Skeletal muscle tissue (tissue), 4 donors: ENCODE measurements around the gene PRR9. TPM values are rescaled to one million over a fixed set of nuclear protein-coding genes. Genes with fewer than 3 reads are reported as not detected.
"Not testable (repeated sequence)": the region's sequence is repeated elsewhere in the genome, so short reads cannot be mapped to it uniquely, and the experiment has no call there.

Source experiments
- H3K27ac ChIP-seq: one replicate; pipeline ENCODE4 v1.7.0; 2013; ENCODE audit warnings: mild to moderate bottlenecking, low read depth, low read length, inconsistent platforms
- H3K27me3 ChIP-seq, 3 donors: one replicate each; pipeline ENCODE4 v1.7.0; 2013; ENCODE audit warnings: low read length in 3 of 3; ENCODE audit not compliant: control insufficient read depth in 3 of 3, insufficient read depth in 3 of 3
- H3K36me3 ChIP-seq, 3 donors: one replicate each; pipeline ENCODE4 v1.7.0; 2013; ENCODE audit warnings: low read length in 3 of 3; ENCODE audit not compliant: control insufficient read depth in 3 of 3, insufficient read depth in 3 of 3
- H3K4me1 ChIP-seq, 3 donors: one replicate each; pipeline ENCODE4 v1.7.0; 2013; ENCODE audit warnings: low read length in 3 of 3, mild to moderate bottlenecking in 3 of 3; ENCODE audit not compliant: control insufficient read depth in 3 of 3, insufficient read depth in 3 of 3
- H3K4me3 ChIP-seq, 3 donors: one replicate each; pipeline ENCODE4 v1.7.0; 2013; ENCODE audit warnings: low read length in 3 of 3
- H3K9ac ChIP-seq, 3 donors: one replicate each; pipeline ENCODE4 v1.7.0; 2013; ENCODE audit warnings: low read length in 3 of 3, mild to moderate bottlenecking in 3 of 3, moderate library complexity in 2 of 3, low read depth in 1 of 3
- H3K9me3 ChIP-seq, 3 donors: one replicate each; pipeline ENCODE4 v1.7.0; 2013; ENCODE audit warnings: low read length in 3 of 3; ENCODE audit not compliant: control insufficient read depth in 3 of 3
- total RNA-seq: library from RNA; depleted of rRNA; stranded (reverse); fragments of >200 nt; gene quantifications from one replicate; pipeline ENCODE4 v1.2.3, GENCODE V29; 2014
- donor health status: Osteomylitis.

PRR9 gene
- total RNA-seq, 1 donor from 2014 or later: not detected

DNA sequence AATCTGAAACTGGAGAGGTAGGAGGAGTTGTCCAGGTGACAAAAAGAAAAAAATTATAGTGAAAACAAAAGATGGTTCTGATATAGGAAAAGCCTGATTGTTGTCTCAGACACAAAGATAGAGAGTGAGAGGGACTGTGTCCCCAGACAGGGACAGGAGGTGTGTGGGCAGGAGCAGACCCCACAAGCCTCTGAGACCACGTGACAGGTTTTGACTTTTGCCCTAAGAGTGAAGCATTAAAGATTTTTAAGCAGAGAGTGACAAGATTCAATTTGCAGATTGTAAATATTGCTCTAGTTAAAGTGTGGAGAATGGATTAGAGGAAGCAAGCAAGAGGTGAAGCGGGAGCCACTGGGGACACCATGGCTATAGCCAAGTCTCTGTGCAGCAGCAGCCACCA is 10.4 kb downstream of the PRR9 start:
- no peak overlapping the region for H3K4me3 ChIP-seq
- no peak overlapping the region for H3K27ac ChIP-seq
- H3K36me3 ChIP-seq: no peaks in the 10 kb centered on the region
- peaks cover 8 to 14% (median 10%) of the 10 kb centered on the region in 3 donors for H3K27me3 ChIP-seq
- H3K4me1 ChIP-seq: no peaks in the 10 kb centered on the region
- H3K9ac ChIP-seq: no peak overlapping the region
- no peaks in the 10 kb centered on the region for H3K9me3 ChIP-seq

- H3K36me3 ChIP-seq: no peaks in the 10 kb centered on the region
- H3K4me3 ChIP-seq: no peak overlapping the region
- no peak overlapping the region for H3K27ac ChIP-seq
- peaks cover 8 to 14% (median 10%) of the 10 kb centered on the region in 3 donors for H3K27me3 ChIP-seq
- no peak overlapping the region for H3K9ac ChIP-seq
- H3K4me1 ChIP-seq: no peaks in the 10 kb centered on the region
- no peaks in the 10 kb centered on the region for H3K9me3 ChIP-seq
Observed at GRCh38 chr1:153228491-153228890, 11.1 kb downstream of the PRR9 start.

GRCh38 chr1:153229076-153229829 is 11.9 kb downstream of the PRR9 start:
- H3K9me3 ChIP-seq, H3K36me3 ChIP-seq, H3K27ac ChIP-seq, H3K4me1 ChIP-seq, H3K9ac ChIP-seq, H3K4me3 ChIP-seq: not testable (repeated sequence)
- peaks cover 8 to 14% (median 10%) of the 10 kb centered on the region in 3 donors for H3K27me3 ChIP-seq

DNA sequence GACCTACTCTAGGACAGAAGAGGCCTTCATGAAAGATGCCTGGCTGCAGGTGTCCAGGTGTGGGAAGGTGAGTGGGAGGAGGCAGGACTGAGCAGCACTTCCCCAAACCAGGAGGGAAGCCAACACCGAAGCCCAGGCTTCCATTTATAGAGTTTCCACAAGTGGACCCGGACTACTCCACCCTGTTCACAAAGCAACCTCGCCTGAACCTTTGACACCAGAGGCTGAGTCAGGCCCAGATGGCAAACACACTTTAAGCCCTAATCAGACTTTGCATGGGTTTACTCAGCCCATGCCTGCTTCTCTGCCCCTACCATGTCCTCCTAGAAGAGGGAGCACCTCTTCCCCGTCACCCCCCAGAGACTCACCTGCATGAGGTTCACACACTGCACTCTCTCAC is 14.0 kb downstream of the PRR9 start:
- Histone ChIP-seq H3K4me1 (no peaks in the 10 kb centered on the region), H3K27me3 (peaks cover 0 to 8% (median 7%) of the 10 kb centered on the region in 3 donors), H3K36me3 (no peaks in the 10 kb centered on the region), H3K9ac (no peak overlapping the region), H3K4me3 (no peak overlapping the region), H3K27ac (no peak overlapping the region), H3K9me3 (no peaks in the 10 kb centered on the region)

GRCh38 chr1:153231785-153232184 is 14.4 kb downstream of the PRR9 start:
- no peak overlapping the region for H3K9ac ChIP-seq
- H3K36me3 ChIP-seq: no peaks in the 10 kb centered on the region
- H3K4me3 ChIP-seq: no peak overlapping the region
- H3K27ac ChIP-seq: no peak overlapping the region
- H3K27me3 ChIP-seq: peaks cover 0 to 8% (median 7%) of the 10 kb centered on the region in 3 donors
- no peaks in the 10 kb centered on the region for H3K9me3 ChIP-seq
- no peaks in the 10 kb centered on the region for H3K4me1 ChIP-seq

- H3K9me3 ChIP-seq: no peaks in the 10 kb centered on the region
- H3K4me3 ChIP-seq: no peak overlapping the region
- no peaks in the 10 kb centered on the region for H3K36me3 ChIP-seq
- H3K27me3 ChIP-seq: peaks cover 0 to 8% (median 7%) of the 10 kb centered on the region in 3 donors
- no peak overlapping the region for H3K27ac ChIP-seq
- H3K9ac ChIP-seq: no peak overlapping the region
- H3K4me1 ChIP-seq: no peaks in the 10 kb centered on the region
Observed at GRCh38 chr1:153232553-153232952, 15.2 kb downstream of the PRR9 start.

GRCh38 chr1:153233448-153233847 is 16.1 kb downstream of the PRR9 start:
- H3K36me3 ChIP-seq: no peaks in the 10 kb centered on the region
- H3K9ac ChIP-seq: no peak overlapping the region
- H3K27ac ChIP-seq: no peak overlapping the region

DNA sequence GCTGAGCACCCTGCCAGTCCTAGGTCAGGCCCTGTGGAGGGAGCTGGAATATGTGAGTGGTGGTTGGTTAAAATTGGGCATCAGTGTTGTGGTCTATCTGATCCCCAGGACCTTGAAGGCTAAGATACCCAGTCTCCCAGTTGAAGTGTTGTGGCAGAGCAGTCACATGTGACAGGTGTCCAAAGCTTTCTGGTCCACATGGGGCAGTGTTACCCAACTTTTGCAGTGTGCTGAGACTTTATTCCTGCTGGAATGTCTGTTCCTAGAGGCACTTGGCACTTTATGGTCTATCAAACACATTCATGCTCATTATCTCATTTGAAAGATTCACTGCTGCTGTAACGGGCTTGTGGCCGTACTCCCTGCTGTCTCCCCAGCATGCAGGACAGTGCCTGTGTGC is 21.1 kb downstream of the PRR9 start:
- Histone ChIP-seq H3K27me3 (peaks cover 0 to 2% (median 0%) of the 10 kb centered on the region in 3 donors), H3K4me3 (no peak overlapping the region), H3K36me3 (no peaks in the 10 kb centered on the region), H3K4me1 (no peaks in the 10 kb centered on the region), H3K9me3 (no peaks in the 10 kb centered on the region), H3K27ac (no peak overlapping the region), H3K9ac (no peak overlapping the region)

More at GRCh38 chr1:153233448-153233847, 16.1 kb downstream of the PRR9 start:
- peaks cover 0 to 7% (median 2%) of the 10 kb centered on the region in 3 donors for H3K27me3 ChIP-seq
- no peak overlapping the region for H3K4me3 ChIP-seq
- H3K9me3 ChIP-seq: no peaks in the 10 kb centered on the region
- no peaks in the 10 kb centered on the region for H3K4me1 ChIP-seq

DNA sequence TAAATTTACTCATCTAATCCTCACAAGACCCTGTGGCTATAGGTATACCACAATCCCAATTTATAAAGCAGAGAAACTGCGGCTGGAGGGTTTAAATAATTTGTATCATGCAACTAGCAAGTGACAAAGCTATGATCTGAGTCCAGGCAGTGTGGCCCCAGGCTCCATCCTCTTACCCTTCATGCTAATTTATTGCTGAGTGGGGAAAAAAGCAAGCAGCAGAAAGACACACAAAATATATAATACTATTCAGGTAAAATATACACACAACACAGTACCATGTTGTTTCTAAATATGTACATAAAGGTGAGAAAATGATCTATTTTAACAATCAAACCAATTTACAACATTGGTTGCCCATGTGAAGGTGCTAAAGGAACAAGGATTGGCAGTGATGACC is 24.8 kb downstream of the PRR9 start:
- Histone ChIP-seq H3K4me1 (no peaks in the 10 kb centered on the region), H3K4me3 (no peak overlapping the region), H3K9me3 (no peaks in the 10 kb centered on the region), H3K27ac (no peak overlapping the region), H3K9ac (no peak overlapping the region), H3K27me3 (peaks cover 2 to 7% (median 2%) of the 10 kb centered on the region in 3 donors), H3K36me3 (no peaks in the 10 kb centered on the region)

DNA sequence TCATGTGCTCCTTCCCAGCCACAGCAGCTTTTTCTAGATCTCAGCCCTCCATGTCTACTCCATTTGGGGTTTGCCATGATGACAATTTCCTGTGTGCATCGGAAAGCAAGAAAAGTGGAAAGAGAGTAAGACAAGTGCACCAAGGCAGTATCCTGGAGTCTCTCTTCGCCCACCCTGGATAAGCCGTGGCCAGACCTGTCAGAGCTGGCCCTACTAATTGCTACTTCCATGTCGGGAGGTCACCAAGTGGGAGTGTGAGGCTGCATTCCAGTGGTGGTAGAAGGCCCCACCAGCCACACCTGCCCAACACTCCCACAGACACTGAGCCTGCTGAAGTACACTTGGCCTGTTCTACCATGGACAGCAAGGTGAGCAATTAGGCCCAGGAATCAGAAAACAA is 28.1 kb downstream of the PRR9 start:
- Histone ChIP-seq H3K27me3 (peaks cover 2 to 16% (median 3%) of the 10 kb centered on the region in 3 donors), H3K27ac (no peak overlapping the region), H3K9me3 (no peaks in the 10 kb centered on the region), H3K4me1 (peaks cover 0 to 3% (median 0%) of the 10 kb centered on the region in 3 donors), H3K9ac (no peak overlapping the region), H3K36me3 (no peaks in the 10 kb centered on the region), H3K4me3 (no peak overlapping the region)
